Ovary (tissue), 3 donors: ENCODE measurements around the gene ABTB2.

Experiments used
- CTCF ChIP-seq, 3 donors: fragments of 450-650 bp in 2 of 3; fragments of 200-600 bp in 1 of 3; IDR thresholded peaks; one replicate each; pipeline versions ENCODE4 v1.5.1 to v1.8.0; 2016 to 2022; ENCODE audit warnings: antibody characterized with exemption in 3 of 3, mild to moderate bottlenecking in 1 of 3
- EP300 ChIP-seq: sonication (generic); formaldehyde crosslinking; IDR thresholded peaks from one replicate; pipeline ENCODE4 v1.6.1; 2017; ENCODE audit warnings: antibody characterized with exemption
- POLR2A ChIP-seq: fragments of 450-650 bp; IDR thresholded peaks from one replicate; pipeline ENCODE4 v1.6.1; 2017; ENCODE audit warnings: antibody characterized with exemption, mild to moderate bottlenecking, moderate library complexity
- donor health status: DM: no; HTN: no; CAD: no.

DNA sequence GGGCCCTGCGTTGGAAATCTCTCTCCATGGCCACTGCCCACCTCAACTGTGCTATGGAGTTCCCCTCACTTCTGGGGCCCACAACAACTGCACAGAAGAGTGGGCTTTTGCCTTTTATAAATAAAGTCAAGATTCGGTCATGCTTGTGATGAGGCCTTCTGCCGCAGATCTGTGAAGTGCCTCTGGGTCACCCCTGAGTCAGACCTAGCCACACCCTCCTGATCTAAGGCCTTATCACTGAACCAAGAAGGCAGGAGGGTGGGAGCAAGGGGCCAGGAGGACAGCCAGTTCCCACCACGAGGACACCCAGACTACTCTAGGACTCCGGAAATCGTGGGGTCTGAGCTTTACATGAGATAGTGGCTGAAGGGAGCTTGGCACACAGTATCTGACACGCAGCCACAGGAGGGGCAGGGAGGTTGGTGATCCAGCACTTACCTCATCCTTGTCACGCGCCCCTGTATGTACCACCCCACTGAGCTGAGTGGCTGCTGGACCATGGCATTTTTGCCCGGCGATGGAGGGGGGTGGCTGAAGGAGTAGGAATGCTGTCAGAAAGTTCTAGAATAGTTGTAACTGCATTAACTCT, 115.7 kb downstream of the ABTB2 start:
- no peak for TF ChIP-seq CTCF (IDR thresholded peaks at IDR 0.05)
- TF ChIP-seq POLR2A = no peak
- TF ChIP-seq EP300 = no peak
